HepG2 (cell line): ENCODE data around the gene LENEP. TPM values are rescaled to one million over a fixed set of nuclear protein-coding genes. Genes with fewer than 3 reads are reported as not detected.

Experiments
- ATAC-seq: fragments of 200-7000 bp; cut with Tn5 transposase; 3 replicates; pipeline ENCODE4 v1.9.1; 2020; ENCODE audit warnings: mild to moderate bottlenecking, moderate library complexity
- BruUV-seq: library from RNA; stranded (reverse); fragments of 400-500 nt; replicated peaks from 2 replicates; lab custom pipeline; 2021; lab: Mats Ljungman, UMichigan
- CTCF ChIA-PET: fragments of 300-600 bp; formaldehyde crosslinking; extraction: SDS; loops from one replicate; lab custom pipeline; 2021; ENCODE audit warnings: low total read pairs, inconsistent platforms, low intra/inter-chr PET ratio; lab: Yijun Ruan, JAX
- POLR2A ChIA-PET: fragments of 350-600 bp; sonication (Branson Sonifier 250); formaldehyde crosslinking; loops from one replicate; lab custom pipeline; 2020; ENCODE audit warnings: antibody characterized with exemption, inconsistent platforms; lab: Yijun Ruan, JAX
- DNase-seq: peaks from one replicate; pipeline ENCODE4 v3.0.0-alpha.2; 2015; ENCODE audit warnings: low spot score
- FAIRE-seq: peaks from 3 replicates; lab custom pipeline; 2011; peaks lifted over from hg19 to GRCh38; lab: Jason Lieb, UNC
- H2AFZ ChIP-seq: one replicate; pipeline ENCODE4 v1.6.1; 2011; ENCODE audit warnings: low read length, inconsistent platforms
- H3K27ac ChIP-seq: fragments of 300-600 bp; 3 replicates; pipeline ENCODE4 v1.8.0; 2011; ENCODE audit warnings: mixed run types, mild to moderate bottlenecking, mixed read lengths, low read length, inconsistent platforms; ENCODE audit not compliant: insufficient read depth; ENCODE audit errors: extremely low read length
- H3K27me3 ChIP-seq, 2 experiments: fragments of 200-600 bp in 1 of 2; 2 replicates in 1 of 2; 3 replicates in 1 of 2; pipeline versions ENCODE4 v1.6.0 to v1.8.0; 2011; ENCODE audit warnings: low read length in 2 of 2, mild to moderate bottlenecking in 2 of 2, moderate library complexity in 2 of 2, inconsistent platforms in 1 of 2; ENCODE audit not compliant: insufficient read depth in 2 of 2, control insufficient read depth in 1 of 2
- H3K36me3 ChIP-seq, 2 experiments: fragments of 200-600 bp in 1 of 2; replicated peaks in 1 of 2; 2 replicates in 1 of 2; 3 replicates in 1 of 2; pipeline versions ENCODE4 v1.5.1 to v1.8.0; 2011; ENCODE audit warnings: low read length in 2 of 2, inconsistent platforms in 1 of 2; ENCODE audit not compliant: insufficient read depth in 2 of 2, control insufficient read depth in 1 of 2
- H3K4me1 ChIP-seq: 2 replicates; pipeline ENCODE4 v1.5.1; 2012; ENCODE audit warnings: low read length, inconsistent platforms; ENCODE audit not compliant: insufficient read depth
- H3K4me2 ChIP-seq: 2 replicates; pipeline ENCODE4 v1.6.0; 2011; ENCODE audit warnings: low read depth, low read length, inconsistent platforms
- H3K4me3 ChIP-seq, 3 experiments: fragments of 200-600 bp in 1 of 3; sonication (generic), shearing (Covaris generic) in 1 of 3; replicated peaks in 1 of 3; 2 replicates each; pipeline ENCODE4 v1.5.1; 2011 to 2016; ENCODE audit warnings: low read length in 3 of 3, inconsistent platforms in 2 of 3, low read depth in 2 of 3, mild to moderate bottlenecking in 2 of 3, control low read depth in 1 of 3, mixed read lengths in 1 of 3; ENCODE audit not compliant: insufficient read depth in 1 of 3
- H3K79me2 ChIP-seq: one replicate; pipeline ENCODE4 v1.6.1; 2011; ENCODE audit warnings: low read length, inconsistent platforms; ENCODE audit not compliant: insufficient read depth
- H3K9ac ChIP-seq: 2 replicates; pipeline ENCODE4 v1.6.0; 2011; ENCODE audit warnings: mild to moderate bottlenecking, low read depth, low read length, inconsistent platforms; ENCODE audit not compliant: insufficient read depth
- H3K9me3 ChIP-seq: 2 replicates; pipeline ENCODE4 v1.5.1; 2012; ENCODE audit warnings: mild to moderate bottlenecking, low read length
- H4K20me1 ChIP-seq: 2 replicates; pipeline ENCODE4 v1.6.0; 2011; ENCODE audit warnings: inconsistent platforms, mild to moderate bottlenecking, low read length, moderate library complexity; ENCODE audit not compliant: insufficient read depth
- CSRNP2 ChIP-seq: sonication (generic); formaldehyde crosslinking; conservative IDR thresholded peaks from 2 replicates; pipeline ENCODE4 v1.8.0; 2022; ENCODE audit warnings: low read depth, missing genetic modification reagents
- DMAP1 ChIP-seq: IDR thresholded peaks from 2 replicates; pipeline ENCODE4 v1.6.1; 2016
- FOXA1 ChIP-seq, 2 experiments: fragments of 450-650 bp in 1 of 2; sonication (generic) in 1 of 2; formaldehyde crosslinking in 1 of 2; IDR thresholded peaks; 2 replicates each; pipeline versions ENCODE4 v1.4.0 to v1.6.1; 2016 to 2020; ENCODE audit warnings: missing genetic modification reagents in 1 of 2
- GATAD2A ChIP-seq: IDR thresholded peaks from 2 replicates; pipeline ENCODE4 v1.6.1; 2016
- GPBP1L1 ChIP-seq: sonication (generic); formaldehyde crosslinking; IDR thresholded peaks from 2 replicates; pipeline ENCODE4 v1.5.0; 2020; ENCODE audit warnings: mild to moderate bottlenecking, missing genetic modification reagents
- MAFG ChIP-seq: sonication (generic); formaldehyde crosslinking; IDR thresholded peaks from 2 replicates; pipeline ENCODE4 v1.5.1; 2020; ENCODE audit warnings: mild to moderate bottlenecking, missing genetic modification reagents
- NKX3-1 ChIP-seq: sonication (generic); formaldehyde crosslinking; IDR thresholded peaks from 2 replicates; pipeline ENCODE4 v1.5.0; 2020; ENCODE audit warnings: missing genetic modification reagents
- NRL ChIP-seq: sonication (generic); formaldehyde crosslinking; IDR thresholded peaks from 2 replicates; pipeline ENCODE4 v1.5.0; 2020; ENCODE audit warnings: missing genetic modification reagents, mild to moderate bottlenecking, moderate library complexity, borderline replicate concordance
- RAD21 ChIP-seq: fragments of 450-650 bp; formaldehyde crosslinking; IDR thresholded peaks from 2 replicates; pipeline ENCODE4 v1.5.0; 2020; ENCODE audit warnings: mild to moderate bottlenecking
- SALL2 ChIP-seq: sonication (generic); formaldehyde crosslinking; IDR thresholded peaks from 2 replicates; pipeline ENCODE4 v1.8.1; 2023; ENCODE audit warnings: mild to moderate bottlenecking, missing genetic modification reagents, inconsistent platforms
- SSRP1 ChIP-seq: IDR thresholded peaks from 2 replicates; pipeline ENCODE4 v1.6.1; 2016; ENCODE audit warnings: control low read depth
- TFDP2 ChIP-seq: sonication (generic); formaldehyde crosslinking; IDR thresholded peaks from 2 replicates; pipeline ENCODE4 v1.4.0; 2020; ENCODE audit warnings: missing genetic modification reagents
- ZFYVE20 ChIP-seq: sonication (generic); formaldehyde crosslinking; IDR thresholded peaks from 2 replicates; pipeline ENCODE4 v1.8.0; 2023; ENCODE audit warnings: low read depth, mild to moderate bottlenecking, moderate library complexity, missing genetic modification reagents, borderline replicate concordance
- ZKSCAN5 ChIP-seq: sonication (generic); formaldehyde crosslinking; IDR thresholded peaks from 2 replicates; pipeline ENCODE4 v1.5.1; 2020; ENCODE audit warnings: mild to moderate bottlenecking, missing genetic modification reagents
- ZNF10 ChIP-seq: sonication (generic); formaldehyde crosslinking; IDR thresholded peaks from 2 replicates; pipeline ENCODE4 v1.4.0; 2020; ENCODE audit warnings: mild to moderate bottlenecking, low read depth, missing genetic modification reagents, borderline replicate concordance
- ZNF382 ChIP-seq: sonication (generic); formaldehyde crosslinking; IDR thresholded peaks from 2 replicates; pipeline ENCODE4 v1.5.0; 2020; ENCODE audit warnings: missing genetic modification reagents, mild to moderate bottlenecking, borderline replicate concordance
- ZNF530 ChIP-seq: sonication (generic); formaldehyde crosslinking; IDR thresholded peaks from 2 replicates; pipeline ENCODE4 v1.5.0; 2020; ENCODE audit warnings: low read depth, mild to moderate bottlenecking, missing genetic modification reagents
- ZNF572 ChIP-seq: sonication (generic); formaldehyde crosslinking; IDR thresholded peaks from 2 replicates; pipeline ENCODE4 v1.5.1; 2020; ENCODE audit warnings: mild to moderate bottlenecking, missing genetic modification reagents
- ZNF629 ChIP-seq: sonication (generic); formaldehyde crosslinking; conservative IDR thresholded peaks from 2 replicates; pipeline ENCODE4 v1.5.0; 2020; ENCODE audit warnings: missing genetic modification reagents
- ZNF75D ChIP-seq: sonication (generic); formaldehyde crosslinking; IDR thresholded peaks from 2 replicates; pipeline ENCODE4 v1.8.1; 2023; ENCODE audit warnings: missing genetic modification reagents, mild to moderate bottlenecking, borderline replicate concordance
- ZNF781 ChIP-seq: sonication (generic); formaldehyde crosslinking; IDR thresholded peaks from 2 replicates; pipeline ENCODE4 v1.5.1; 2020; ENCODE audit warnings: borderline replicate concordance, mild to moderate bottlenecking, missing genetic modification reagents; ENCODE audit errors: not compliant biosample characterization
- ZNF841 ChIP-seq: sonication (generic); formaldehyde crosslinking; IDR thresholded peaks from 2 replicates; pipeline ENCODE4 v1.8.1; 2023; ENCODE audit warnings: missing genetic modification reagents, borderline replicate concordance
- WGBS: methylation state at CpG from one replicate; pipeline ENCODE4 v1.1.6; 2017; ENCODE audit warnings: low lambda C conversion rate; 5-methylcytosine and 5-hydroxymethylcytosine counted together
- in situ Hi-C: cut with HindIII; loops from 2 replicates; pipeline ENCODE4 v1.10.0; 2017; ENCODE audit warnings: low pct_unique_long_range_greater_than_20kb; ENCODE audit not compliant: extremely low pct_ligation_motif_present
- intact Hi-C: fragments of 100-400 bp; cut with micrococcal nuclease; formaldehyde crosslinking; loops from one replicate; pipeline ENCODE4 v1.10.0; 2022; ENCODE audit not compliant: unreplicated experiment
- polyA plus RNA-seq, 8 experiments: library from polyadenylated mRNA; depleted of rRNA in 3 of 8; stranded (reverse) in 7 of 8; unstranded in 1 of 8; fragments of >200 nt; fragmentation: Illumina TruSeq in 4 of 8; extraction: Trizol in 4 of 8; gene quantifications; 2 replicates each; pipeline versions ENCODE4 v1.2.1 to v1.2.3, GENCODE V29; 2011 to 2016; ENCODE audit warnings: low read depth in 4 of 8, missing spikeins in 1 of 8, mixed read lengths in 1 of 8; ENCODE audit not compliant: insufficient read depth in 1 of 8
- total RNA-seq, 5 experiments: library from RNA; depleted of rRNA; stranded (reverse); fragments of >200 nt; fragmentation: Illumina TruSeq; extraction: Trizol; gene quantifications; 2 replicates each; pipeline ENCODE4 v1.2.3, GENCODE V29; 2016; ENCODE audit warnings: low read depth in 1 of 5

Gene LENEP
- total and polyA plus RNA-seq, 2 of the 13 experiments (the other 11 are each of a cell fraction or from before 2014, with no cell fraction given), result 0.29 TPM; not detected in 1

GRCh38 chr1:154974808-154975408 lies 18.5 kb upstream of the LENEP start:
- Histone ChIP-seq H3K79me2 (peaks cover 63% of the 10 kb centered on the region), H4K20me1 (no peaks in the 10 kb centered on the region), H3K27me3 (no peaks in the 10 kb centered on the region; a peak in 1 of 5 replicates), H3K4me1 (peaks cover 55% of the 10 kb centered on the region), H3K9me3 (no peaks in the 10 kb centered on the region), H3K4me3 (peak overlapping the region; percentile 67 to 84 (median 72)), H2AFZ (no peak overlapping the region), H3K4me2 (peak overlapping the region; percentile 93), H3K36me3 (peaks cover 2 to 18% of the 10 kb centered on the region in 2 experiments), H3K27ac (peak overlapping the region; percentile 100), H3K9ac (peak overlapping the region; percentile 98)
- no TSS peak for BruUV-seq
- ChIA-PET POLR2A (interaction anchor here (0.7 to 6.6 kb wide), 12 partner anchors 9 to 151 kb away, joined by 3 to 148 read pairs (median 4); partner anchors contain the start of genes ADAM15, FLAD1, LENEP and PBXIP1), CTCF (interaction anchor here (1.1 kb wide), 1 partner anchor 43 kb away, joined by 3 read pairs; no protein-coding TSS in a partner anchor)
- peak; percentile 95 for DNase-seq
- in situ Hi-C loops (no loop called here), intact Hi-C loops (loop anchor here (2.0 kb wide), 1 partner anchor 88 kb away; the partner anchor contains the start of gene EFNA4)
- under 1% methylated on average over 30 of the region's 30 CpGs for WGBS
- peak; percentile 23 for ATAC-seq
- no peak for FAIRE-seq
- TF ChIP-seq ZKSCAN5 (CRISPR knock-in tag) (no peak), TFDP2 (CRISPR knock-in tag) (no peak; the same call in 1 of the 2 replicates), ZNF75D (CRISPR knock-in tag) (no peak), MAFG (no peak), GATAD2A (CRISPR knock-in tag) (no peak; the same call in 1 of the 2 replicates), ZNF841 (no peak), ZNF572 (CRISPR knock-in tag) (no peak), RAD21 (CRISPR knock-in tag) (no peak), GPBP1L1 (no peak), DMAP1 (CRISPR knock-in tag) (peak; percentile 82), SALL2 (CRISPR knock-in tag) (no peak), ZNF382 (CRISPR knock-in tag) (no peak), ZNF530 (CRISPR knock-in tag) (no peak), ZFYVE20 (CRISPR knock-in tag) (no peak), SSRP1 (no peak), CSRNP2 (no peak), NRL (CRISPR knock-in tag) (peak; percentile 62; the same call in 1 of the 2 replicates), NKX3-1 (CRISPR knock-in tag) (no peak), ZNF629 (CRISPR knock-in tag) (no peak), ZNF781 (CRISPR knock-in tag) (peak; percentile 51), ZNF10 (CRISPR knock-in tag) (no peak), FOXA1 (IDR thresholded peaks at IDR 0.05) (no peak), FOXA1 (CRISPR knock-in tag; IDR thresholded peaks at IDR 0.05) (no peak)
